H1 (cell line): ENCODE measurements around the gene CYP1A2. TPM values are rescaled to one million over a fixed set of nuclear protein-coding genes. Genes with fewer than 3 reads are reported as not detected.

Experiments
- CTCF ChIA-PET: fragments of 300-600 bp; sonication (Branson Sonifier 250); formaldehyde crosslinking; loops from one replicate; lab custom pipeline; 2021; ENCODE audit not compliant: partially characterized antibody; lab: Charles Lee
- POLR2A ChIA-PET: fragments of 300-600 bp; sonication (Branson Sonifier 250); formaldehyde crosslinking; loops from one replicate; lab custom pipeline; 2021; ENCODE audit warnings: inconsistent platforms; ENCODE audit not compliant: partially characterized antibody; lab: Charles Lee
- DNase-seq, 2 experiments: peaks; one replicate each; pipeline versions ENCODE4 v3.0.0 to v3.0.0-alpha.2; 2010 to 2022; ENCODE audit warnings: low spot score in 2 of 2, low read depth in 1 of 2, mixed read lengths in 1 of 2
- FAIRE-seq: peaks from 2 replicates; lab custom pipeline; 2011; peaks lifted over from hg19 to GRCh38; lab: Jason Lieb, UNC
- H2AFZ ChIP-seq: 2 replicates; pipeline ENCODE4 v1.8.1; 2012; ENCODE audit warnings: low read length, inconsistent platforms
- H2AK5ac ChIP-seq: 2 replicates; pipeline ENCODE4 v1.6.1; 2013; ENCODE audit warnings: low read depth, low read length
- H2BK120ac ChIP-seq: replicated peaks from 2 replicates; pipeline ENCODE3; 2013; ENCODE audit warnings: low read depth, low read length, inconsistent platforms
- H2BK12ac ChIP-seq: 2 replicates; pipeline ENCODE4 v1.6.1; 2013; ENCODE audit warnings: low read depth, low read length
- H2BK15ac ChIP-seq: 2 replicates; pipeline ENCODE4 v1.6.1; 2013; ENCODE audit warnings: low read length
- H2BK20ac ChIP-seq: 2 replicates; pipeline ENCODE4 v1.6.1; 2013; ENCODE audit warnings: low read length
- H2BK5ac ChIP-seq: 2 replicates; pipeline ENCODE4 v1.6.1; 2013; ENCODE audit warnings: low read depth, low read length
- H3K14ac ChIP-seq: 2 replicates; pipeline ENCODE4 v1.6.1; 2013; ENCODE audit warnings: inconsistent platforms; ENCODE audit not compliant: insufficient read length
- H3K18ac ChIP-seq: 2 replicates; pipeline ENCODE4 v1.6.1; 2013; ENCODE audit warnings: low read length; ENCODE audit errors: extremely low read depth
- H3K23ac ChIP-seq: 2 replicates; pipeline ENCODE4 v1.6.1; 2013; ENCODE audit warnings: inconsistent platforms; ENCODE audit not compliant: insufficient read length
- H3K23me2 ChIP-seq: 2 replicates; pipeline ENCODE4 v1.6.1; 2013; ENCODE audit warnings: low read depth, low read length
- H3K27ac ChIP-seq: 2 replicates; pipeline ENCODE4 v1.6.1; 2011; ENCODE audit warnings: low read depth, low read length, inconsistent platforms
- H3K27me3 ChIP-seq, 4 experiments: replicated peaks in 1 of 4; 1 replicate in 1 of 4; 2 replicates in 3 of 4; pipeline versions ENCODE4 v1.6.1 to v1.8.1; 2011 to 2013; ENCODE audit warnings: low read length in 3 of 4, mild to moderate bottlenecking in 3 of 4, inconsistent platforms in 2 of 4, mixed read lengths in 2 of 4, moderate library complexity in 1 of 4; ENCODE audit not compliant: control insufficient read depth in 3 of 4, insufficient read depth in 3 of 4; ENCODE audit errors: extremely low read depth in 1 of 4
- H3K36me3 ChIP-seq, 4 experiments: 2 replicates each; pipeline versions ENCODE4 v1.6.1 to v1.8.1; 2011 to 2013; ENCODE audit warnings: mild to moderate bottlenecking in 4 of 4, low read length in 3 of 4, moderate library complexity in 2 of 4, control low read depth in 1 of 4, inconsistent platforms in 1 of 4; ENCODE audit not compliant: insufficient read depth in 4 of 4, control insufficient read depth in 2 of 4
- H3K4ac ChIP-seq: replicated peaks from 2 replicates; pipeline ENCODE3; 2013; ENCODE audit warnings: low read length, low read depth, mixed read lengths, inconsistent platforms; ENCODE audit not compliant: insufficient read length
- H3K4me1 ChIP-seq, 4 experiments: replicated peaks in 1 of 4; 1 replicate in 1 of 4; 2 replicates in 3 of 4; pipeline versions ENCODE4 v1.6.1 to v1.8.1; 2011 to 2013; ENCODE audit warnings: low read length in 3 of 4, inconsistent platforms in 2 of 4, mixed read lengths in 1 of 4; ENCODE audit not compliant: insufficient read depth in 4 of 4, control insufficient read depth in 3 of 4
- H3K4me2 ChIP-seq, 2 experiments: 2 replicates each; pipeline versions ENCODE4 v1.6.1 to v1.8.1; 2011 to 2013; ENCODE audit warnings: low read depth in 2 of 2, low read length in 2 of 2, control low read depth in 1 of 2, inconsistent platforms in 1 of 2, mild to moderate bottlenecking in 1 of 2; ENCODE audit not compliant: insufficient read depth in 1 of 2
- H3K4me3 ChIP-seq, 4 experiments: fragments of 200-600, 300-600 bp in 1 of 4; sonication (generic), shearing (Covaris generic), sonication (Bioruptor Twin) in 1 of 4; 2 replicates each; pipeline versions ENCODE4 v1.5.1 to v1.8.1; 2011 to 2016; ENCODE audit warnings: low read length in 4 of 4, low read depth in 3 of 4, control low read depth in 2 of 4, inconsistent platforms in 2 of 4, mild to moderate bottlenecking in 2 of 4, mixed read lengths in 1 of 4, moderate library complexity in 1 of 4; ENCODE audit not compliant: insufficient read depth in 2 of 4; ENCODE audit errors: extremely low read depth in 1 of 4
- H3K56ac ChIP-seq: replicated peaks from 2 replicates; pipeline ENCODE3; 2013; ENCODE audit warnings: low read depth, mild to moderate bottlenecking, mixed read lengths, low read length, inconsistent platforms; ENCODE audit not compliant: insufficient read length
- H3K79me1 ChIP-seq: 2 replicates; pipeline ENCODE4 v1.6.1; 2013; ENCODE audit warnings: low read depth, low read length, control low read depth
- H3K79me2 ChIP-seq, 2 experiments: 2 replicates each; pipeline versions ENCODE4 v1.6.1 to v1.8.1; 2012 to 2013; ENCODE audit warnings: low read length in 2 of 2, mild to moderate bottlenecking in 2 of 2, inconsistent platforms in 1 of 2; ENCODE audit not compliant: insufficient read depth in 2 of 2, control insufficient read depth in 1 of 2
- H3K9ac ChIP-seq, 4 experiments: replicated peaks in 1 of 4; 1 replicate in 1 of 4; 2 replicates in 3 of 4; pipeline versions ENCODE4 v1.6.1 to v1.8.1; 2011 to 2013; ENCODE audit warnings: low read depth in 3 of 4, low read length in 3 of 4, control low read depth in 2 of 4, mild to moderate bottlenecking in 2 of 4, moderate library complexity in 2 of 4, inconsistent platforms in 1 of 4; ENCODE audit errors: extremely low read depth in 1 of 4
- H3K9me3 ChIP-seq, 2 experiments: 2 replicates each; pipeline versions ENCODE4 v1.6.1 to v1.8.1; 2012 to 2013; ENCODE audit warnings: mild to moderate bottlenecking in 2 of 2, moderate library complexity in 2 of 2, control low read depth in 1 of 2, inconsistent platforms in 1 of 2, low read depth in 1 of 2, low read length in 1 of 2, mixed read lengths in 1 of 2; ENCODE audit not compliant: insufficient read depth in 2 of 2
- H4K20me1 ChIP-seq, 2 experiments: replicated peaks in 1 of 2; 2 replicates each; pipeline versions ENCODE3 to v1.8.1; 2011 to 2013; ENCODE audit warnings: inconsistent platforms in 2 of 2, low read length in 2 of 2, mild to moderate bottlenecking in 1 of 2; ENCODE audit not compliant: insufficient read depth in 2 of 2, control insufficient read depth in 1 of 2
- H4K5ac ChIP-seq: 2 replicates; pipeline ENCODE4 v1.6.1; 2013; ENCODE audit warnings: low read length, low read depth, mixed read lengths, inconsistent platforms; ENCODE audit not compliant: insufficient read length
- H4K8ac ChIP-seq: 2 replicates; pipeline ENCODE4 v1.8.0; 2013; ENCODE audit warnings: mild to moderate bottlenecking, moderate library complexity, low read length, inconsistent platforms; ENCODE audit not compliant: insufficient read depth; ENCODE audit errors: extremely low read depth
- H4K91ac ChIP-seq: replicated peaks from 2 replicates; pipeline ENCODE3; 2013; ENCODE audit warnings: low read length, mixed read lengths, inconsistent platforms; ENCODE audit not compliant: insufficient read length
- BRCA1 ChIP-seq: IDR thresholded peaks from 2 replicates; pipeline ENCODE4 v1.6.1; 2012; ENCODE audit warnings: low read depth, low read length, improper control_type of control experiment
- HDAC6 ChIP-seq: IDR thresholded peaks from one replicate; pipeline ENCODE4 v1.7.1; 2012; ENCODE audit warnings: low read depth, mild to moderate bottlenecking, inconsistent platforms, low read length, moderate library complexity
- PHF8 ChIP-seq: fragments of 200-600 bp; sonication (generic); conservative IDR thresholded peaks from 2 replicates; pipeline ENCODE4 v1.7.1; 2012; ENCODE audit warnings: low read depth, mild to moderate bottlenecking, inconsistent platforms, low read length, moderate library complexity
- RNF2 ChIP-seq: fragments of 200-900, 300-1000 bp; sonication (generic); IDR thresholded peaks from 2 replicates; pipeline ENCODE4 v1.7.1; 2016; ENCODE audit warnings: borderline replicate concordance, low read depth, mild to moderate bottlenecking, antibody characterized with exemption, low read length; ENCODE audit not compliant: poor library complexity, severe bottlenecking; ENCODE audit errors: missing control alignments
- SAP30 ChIP-seq: fragments of 300-600 bp; sonication (generic); IDR thresholded peaks from 2 replicates; pipeline ENCODE4 v1.7.1; 2012; ENCODE audit warnings: low read length, moderate library complexity, mild to moderate bottlenecking, inconsistent platforms; ENCODE audit not compliant: insufficient read depth, insufficient replicate concordance
- SP2 ChIP-seq: IDR thresholded peaks from 2 replicates; pipeline ENCODE4 v1.6.1; 2012; ENCODE audit warnings: mild to moderate bottlenecking, low read length, inconsistent platforms
- TAF1 ChIP-seq: IDR thresholded peaks from 2 replicates; pipeline ENCODE4 v1.6.1; 2011; ENCODE audit warnings: mild to moderate bottlenecking, low read depth, low read length
- WGBS, 2 experiments: shearing (Covaris generic) in 1 of 2; methylation state at CpG; one replicate each; pipeline versions ENCODE4 v1.1.6 to v1.1.7; 2013 to 2015; ENCODE audit warnings: low lambda C conversion rate in 2 of 2, mixed read lengths in 2 of 2, inconsistent platforms in 1 of 2, low coverage in 1 of 2, missing lambda C conversion rate in 1 of 2; ENCODE audit not compliant: insufficient replicate concordance in 2 of 2, insufficient coverage in 1 of 2, insufficient read length in 1 of 2; ENCODE audit errors: extremely low coverage in 1 of 2, missing lambda C conversion rate in 1 of 2; 5-methylcytosine and 5-hydroxymethylcytosine counted together
- polyA plus RNA-seq, 7 experiments: library from polyadenylated mRNA; depleted of rRNA in 3 of 7; stranded (reverse) in 5 of 7; unstranded in 2 of 7; fragments of >200 nt in 5 of 7; fragments of 200-250 nt in 2 of 7; gene quantifications; 1 replicate in 5 of 7; 2 replicates in 1 of 7; 4 replicates in 1 of 7; pipeline versions ENCODE4 v1.2.1 to v1.2.3, GENCODE V29; 2011 to 2013; ENCODE audit warnings: missing spikeins in 2 of 7, mixed read lengths in 2 of 7
- total RNA-seq: library from RNA; stranded (reverse); fragmentation: NEBNext Ultra II Directional; extraction: Animal tissue kit (Norgen Biotek cat#: 25700); gene quantifications from 2 replicates; pipeline ENCODE4 v1.2.1, GENCODE V29; 2021
- TF ChIP-seq, protein P1 (sequence below): IDR thresholded peaks from 2 replicates; pipeline ENCODE4 v1.6.1; 2012; ENCODE audit warnings: inconsistent platforms

Gene CYP1A2
- total and polyA plus RNA-seq, 2 of the 8 experiments (the other 6 are each of a cell fraction or from before 2014, with no cell fraction given), result not detected

- Histone ChIP-seq H2BK5ac (no peak overlapping the region), H3K27ac (no peak overlapping the region), H4K91ac (no peak overlapping the region), H2BK12ac (no peak overlapping the region), H3K56ac (no peak overlapping the region), H2BK120ac (no peak overlapping the region), H2AK5ac (no peak overlapping the region), H3K14ac (no peak overlapping the region), H3K18ac (no peak overlapping the region), H3K9me3 (no peaks in the 10 kb centered on the region), H3K9ac (no peak overlapping the region), H3K36me3 (no peaks in the 10 kb centered on the region), H3K4me3 (no peak overlapping the region), H3K4me2 (no peak overlapping the region; a peak in 1 of 4 replicates), H4K8ac (no peak overlapping the region), H3K4ac (no peak overlapping the region), H3K79me1 (no peaks in the 10 kb centered on the region), H3K23ac (no peak overlapping the region), H2BK20ac (no peak overlapping the region), H3K27me3 (no peaks in the 10 kb centered on the region), H4K5ac (no peak overlapping the region), H4K20me1 (peaks cover 0 to 2% of the 10 kb centered on the region in 2 experiments), H2AFZ (no peak overlapping the region), H3K23me2 (no peaks in the 10 kb centered on the region), H3K4me1 (peaks cover 4 to 15% (median 6%) of the 10 kb centered on the region in 4 experiments; a peak in 6 of 7 replicates), H3K79me2 (no peaks in the 10 kb centered on the region), H2BK15ac (no peak overlapping the region)
- WGBS, 2 experiments, result 71% methylated on average over 4 of the region's 5 CpGs; no CpG with 5 or more reads in 1 of the 2 experiments
- FAIRE-seq (no peak), DNase-seq (no peak)
- POLR2A ChIA-PET, result interaction anchor here (0.7 to 6.0 kb wide), 8 partner anchors 9 to 158 kb away, joined by 3 to 82 read pairs (median 6); partner anchors contain the start of genes CSK, CYP1A1 and FAM219B
- TF ChIP-seq RNF2 (no peak), BRCA1 (no peak), SP2 (no peak), HDAC6 (no peak), PHF8 (no peak), TAF1 (no peak), SAP30 (no peak)
- TF ChIP-seq, protein P1, sequence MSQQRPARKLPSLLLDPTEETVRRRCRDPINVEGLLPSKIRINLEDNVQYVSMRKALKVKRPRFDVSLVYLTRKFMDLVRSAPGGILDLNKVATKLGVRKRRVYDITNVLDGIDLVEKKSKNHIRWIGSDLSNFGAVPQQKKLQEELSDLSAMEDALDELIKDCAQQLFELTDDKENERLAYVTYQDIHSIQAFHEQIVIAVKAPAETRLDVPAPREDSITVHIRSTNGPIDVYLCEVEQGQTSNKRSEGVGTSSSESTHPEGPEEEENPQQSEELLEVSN, result no peak
- CTCF ChIA-PET, result interaction anchor here (0.9 to 53.7 kb wide), 14 partner anchors 8 to 198 kb away, joined by 3 to 1439 read pairs (median 22); partner anchors contain the start of genes CLK3, CPLX3, CSK and LMAN1L
Observed at GRCh38 chr15:74773329-74773728, 24.7 kb downstream of the CYP1A2 start.
